ENCODE measurements around the gene MICAL2. TPM values are rescaled to one million over a fixed set of nuclear protein-coding genes. Genes with fewer than 3 reads are reported as not detected.

MICAL2 gene
- total RNA-seq, 1 experiment from 2014 or later: 247 TPM

DNA sequence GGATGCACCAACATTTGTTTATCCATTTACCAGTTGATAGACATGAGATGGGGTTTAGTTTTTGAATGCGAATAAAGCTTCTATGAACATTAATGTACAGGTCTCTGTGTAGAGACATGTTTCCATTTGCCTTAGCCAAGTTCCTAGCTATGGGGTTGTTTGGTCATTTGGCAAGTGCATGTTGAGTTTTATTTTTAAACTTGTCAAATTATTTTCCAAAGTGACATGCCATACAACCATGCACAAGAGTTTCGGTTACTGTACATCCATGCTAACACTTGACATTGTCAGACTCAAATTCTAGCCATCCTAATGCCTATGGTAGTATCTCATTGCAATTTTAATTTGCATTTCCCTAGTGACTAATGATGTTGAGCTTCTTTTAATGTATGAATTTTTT, 196.4 kb downstream of the MICAL2 start:
- no peaks in the 10 kb centered on the region for H3K36me3 ChIP-seq (ENCODE audit: control insufficient read depth, insufficient read depth, low read length)
- H3K4me1 ChIP-seq: no peaks in the 10 kb centered on the region
- ChIA-PET POLR2A (no interaction called here), CTCF (interaction anchor here (1.7 kb wide), 1 partner anchor 18 kb away, joined by 4 read pairs; no protein-coding TSS in a partner anchor)
- intact Hi-C loops (cut with micrococcal nuclease; ENCODE audit: unreplicated experiment): no loop called here
- Mint-ChIP-seq H3K4me1 (ENCODE audit: low read depth, unreplicated experiment) (no peaks in the 10 kb centered on the region), H3K9me3 (ENCODE audit: unreplicated experiment) (peaks cover 9% of the 10 kb centered on the region), H3K36me3 (ENCODE audit: insufficient read depth, unreplicated experiment) (no peaks in the 10 kb centered on the region), H3K27ac (ENCODE audit: unreplicated experiment) (no peak overlapping the region), H3K27me3 (ENCODE audit: insufficient read depth, unreplicated experiment) (no peaks in the 10 kb centered on the region), H3K4me3 (ENCODE audit: unreplicated experiment) (no peak overlapping the region)
- no peaks in the 10 kb centered on the region for H3K27me3 ChIP-seq (replicated peaks; ENCODE audit: control insufficient read depth, insufficient read depth, low read length)
- no peak overlapping the region for H3K4me3 ChIP-seq (ENCODE audit: low read depth, low read length)
- DNase-seq: no peak
- no peaks in the 10 kb centered on the region for H3K9me3 ChIP-seq
- BruUV-seq (replicated peaks): no TSS peak
- TF ChIP-seq CTCF (IDR thresholded peaks at IDR 0.05; ENCODE audit: insufficient read depth in 1 of 2, low read depth in 1 of 2, low read length in 1 of 2, severe bottlenecking in 1 of 2, unreplicated experiment in 1 of 2): no peak

GRCh38 chr11:12312132-12312531, 201.7 kb downstream of the MICAL2 start:
- no peak for TF ChIP-seq CTCF (IDR thresholded peaks at IDR 0.05; ENCODE audit: insufficient read depth in 1 of 2, low read depth in 1 of 2, low read length in 1 of 2, severe bottlenecking in 1 of 2, unreplicated experiment in 1 of 2)
- no peak for DNase-seq
- Mint-ChIP-seq H3K36me3 (ENCODE audit: insufficient read depth, unreplicated experiment) (no peaks in the 10 kb centered on the region), H3K9me3 (ENCODE audit: unreplicated experiment) (peaks cover 17% of the 10 kb centered on the region), H3K4me1 (ENCODE audit: low read depth, unreplicated experiment) (no peaks in the 10 kb centered on the region), H3K27ac (ENCODE audit: unreplicated experiment) (no peak overlapping the region), H3K4me3 (ENCODE audit: unreplicated experiment) (no peak overlapping the region), H3K27me3 (ENCODE audit: insufficient read depth, unreplicated experiment) (no peaks in the 10 kb centered on the region)
- H3K27me3 ChIP-seq (replicated peaks; ENCODE audit: control insufficient read depth, insufficient read depth, low read length): no peaks in the 10 kb centered on the region
- intact Hi-C loops (cut with micrococcal nuclease; ENCODE audit: unreplicated experiment): no loop called here
- no peak overlapping the region for H3K4me3 ChIP-seq (ENCODE audit: low read depth, low read length)
- ChIA-PET POLR2A (no interaction called here), CTCF (no interaction called here)
- BruUV-seq (replicated peaks): no TSS peak
- no peaks in the 10 kb centered on the region for H3K36me3 ChIP-seq (ENCODE audit: control insufficient read depth, insufficient read depth, low read length)
- H3K4me1 ChIP-seq: no peaks in the 10 kb centered on the region
- H3K9me3 ChIP-seq: peaks cover 8% of the 10 kb centered on the region; the same call in 1 of the 2 replicates

Small RNAs within 50 kb of the gene (microRNA-seq; reads per million reads assigned to microRNA genes)
- not detected for gene MIR6124

Other genes with a start within 250 kb of the MICAL2 start
- 156 and 165 TPM in 2 replicates for gene DKK3, start 102.0 kb upstream of the MICAL2 start, total RNA-seq (2022)

All from Caco-2 (cell line).